Stimulated activated CD8-positive, alpha-beta memory T cell treated with anti-CD3 and anti-CD28 coated beads, Interleukin-7, amount 100 ng/mL, for 48 hours (primary cell): ENCODE data around the gene EPN1.
"Not testable (repeated sequence)": the region's sequence is repeated elsewhere in the genome, so short reads cannot be mapped to it uniquely, and the experiment has no call there.

Source experiments
- DNase-seq, 2 donors: peaks; one replicate each; pipeline ENCODE4 v3.0.0-alpha.2; 2020; ENCODE audit warnings: low read depth in 1 of 2; ENCODE audit errors: extremely low read depth in 1 of 2

EPN1 gene

GRCh38 chr19:55716531-55716930, 41.5 kb downstream of the EPN1 start:
- DNase-seq: no peak

GRCh38 chr19:55717251-55717650, 42.2 kb downstream of the EPN1 start:
- no peak for DNase-seq

DNA sequence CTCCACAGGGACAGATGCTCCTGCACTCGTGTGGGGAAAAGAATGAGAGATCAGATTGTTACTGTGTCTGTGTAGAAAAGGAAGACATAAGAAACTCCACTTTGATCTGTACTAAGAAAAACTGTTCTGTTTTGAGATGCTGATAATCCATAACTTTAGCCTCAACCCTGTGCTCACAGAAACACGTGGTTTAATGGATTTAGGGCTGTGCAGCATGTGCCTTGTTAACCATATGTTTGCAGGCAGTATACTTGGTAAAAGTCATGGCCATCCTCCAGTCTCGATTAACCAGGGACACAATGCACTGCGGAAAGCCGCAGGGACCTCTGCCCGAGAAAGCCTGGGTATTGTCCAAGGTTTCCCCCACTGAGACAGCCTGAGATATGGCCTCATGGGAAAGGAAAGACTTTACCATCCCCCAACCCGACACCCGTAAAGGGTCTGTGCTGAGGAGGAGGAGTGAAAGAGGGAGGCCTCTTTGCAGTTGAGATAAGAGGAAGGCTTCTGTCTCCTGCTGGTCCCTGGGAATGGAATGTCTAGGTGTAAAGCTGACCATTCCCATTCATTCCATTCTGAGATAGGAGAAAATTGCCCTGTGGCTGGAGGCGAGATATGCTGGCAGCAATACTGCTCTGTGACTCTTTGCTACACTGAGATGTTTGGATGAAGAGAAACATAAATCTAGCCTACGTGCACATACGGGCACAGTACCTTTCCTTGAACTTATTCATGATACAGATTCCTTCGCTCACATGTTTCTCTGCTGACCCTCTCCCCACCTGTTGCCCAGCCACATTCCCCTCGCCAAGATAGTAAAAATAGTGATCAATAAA, 43.1 kb downstream of the EPN1 start:
- DNase-seq: not testable (repeated sequence)

- no peak for DNase-seq
These were observed 45.3 kb downstream of the EPN1 start for GRCh38 chr19:55720214-55720746.

DNA sequence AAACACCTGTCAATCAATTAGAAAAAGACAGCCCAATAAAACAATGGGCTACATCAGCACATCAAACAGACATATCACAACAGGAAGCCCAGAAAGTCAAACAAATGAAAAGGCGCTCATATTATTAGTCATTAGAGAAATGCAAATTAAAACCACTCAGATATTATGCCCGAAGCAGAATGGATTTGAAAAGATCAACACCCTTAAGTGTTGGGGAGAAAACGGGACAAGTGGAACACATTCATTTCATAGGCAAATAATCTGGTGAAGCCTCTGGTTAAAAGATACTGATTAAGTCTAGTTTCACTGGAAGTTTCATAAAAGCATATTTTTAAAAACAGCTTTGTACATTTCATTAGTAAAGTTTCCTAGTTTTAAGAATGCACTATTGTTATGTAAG, 45.8 kb downstream of the EPN1 start:
- no peak for DNase-seq

- no peak for DNase-seq
These were observed 48.5 kb downstream of the EPN1 start for GRCh38 chr19:55723491-55723890.

- DNase-seq: not testable (repeated sequence)
These were observed 55.4 kb downstream of the EPN1 start for GRCh38 chr19:55730378-55730777.

GRCh38 chr19:55738302-55738701, 63.3 kb downstream of the EPN1 start, which contains the start of gene NLRP9:
NLRP9 (minus strand) TSS chr19:55738402; CDS start chr19:55738374, 28 bp downstream.
- DNase-seq: no peak

DNA sequence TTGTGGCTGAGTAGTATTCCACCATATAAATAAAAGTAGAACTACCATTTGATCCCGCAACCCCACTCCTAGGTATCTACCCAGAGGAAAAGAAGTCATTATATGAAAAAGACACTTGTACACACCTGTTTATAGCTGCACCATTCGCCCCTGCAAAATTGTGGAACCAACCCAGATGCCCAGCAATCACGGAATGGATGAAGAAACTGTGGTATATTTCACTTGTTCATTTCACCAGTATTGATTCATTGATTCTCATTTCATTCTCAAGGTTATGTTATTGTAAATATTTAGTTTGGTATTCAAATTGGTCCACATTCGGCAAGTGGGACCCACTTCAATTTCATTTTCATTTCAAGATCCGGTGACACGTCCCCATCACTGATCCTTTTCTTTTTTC, 75.7 kb downstream of the EPN1 start:
- no peak for DNase-seq

- no peak for DNase-seq
These were observed 78.4 kb downstream of the EPN1 start for GRCh38 chr19:55753401-55753800.

- DNase-seq: not testable (repeated sequence)
These were observed 81.8 kb downstream of the EPN1 start for GRCh38 chr19:55756808-55757207.

- not testable (repeated sequence) for DNase-seq
These were observed 83.8 kb downstream of the EPN1 start, which contains the start of gene RFPL4A for GRCh38 chr19:55758797-55759196. RFPL4A (plus strand) TSS chr19:55759097; CDS start chr19:55761801, 2,704 bp downstream.
